Measurements from ENCODE around the gene NLRX1. TPM values are rescaled to one million over a fixed set of nuclear protein-coding genes. Genes with fewer than 3 reads are reported as not detected.
"Not testable (repeated sequence)": the region's sequence is repeated elsewhere in the genome, so short reads cannot be mapped to it uniquely, and the experiment has no call there.

The NLRX1 gene
- polyA plus RNA-seq, 1 of the 3 experiments (the other 2 are of a cell fraction), result 13.7 TPM

- H3K9me3 ChIP-seq, result no peaks in the 10 kb centered on the region
- DNase-seq, result peak; percentile 48
Observed at GRCh38 chr11:119134389-119134978, 34.0 kb upstream of the NLRX1 start.

DNA sequence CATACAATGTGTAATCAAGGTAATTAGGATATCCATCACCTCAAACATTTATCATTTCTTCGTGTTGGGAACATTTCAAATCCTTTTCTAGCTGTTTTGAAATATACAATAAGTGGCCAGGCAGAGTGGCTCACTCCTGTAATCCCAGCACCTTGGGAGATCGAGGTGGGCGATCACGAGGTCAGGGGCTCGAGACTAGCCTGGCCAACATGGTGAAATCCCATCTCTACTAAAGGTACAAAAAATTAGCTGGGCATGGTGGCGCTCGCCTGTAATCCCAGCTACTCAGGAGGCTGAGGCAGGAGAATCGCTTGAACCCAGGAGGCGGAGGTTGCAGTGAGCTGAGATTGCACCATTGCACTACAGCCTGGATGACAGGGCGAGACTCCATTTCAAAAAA, 29.2 kb upstream of the NLRX1 start:
- H3K79me2 ChIP-seq (ENCODE audit: insufficient read depth); H3F3A ChIP-seq (replicated peaks; ENCODE audit: insufficient read depth); H3K27ac ChIP-seq (ENCODE audit: low read depth in 2 of 2, low read length in 1 of 2); H3K4me3 ChIP-seq (ENCODE audit: low read depth in 2 of 2, low read length in 1 of 2); POLR2A ChIA-PET; H3K9ac ChIP-seq; H3K4me2 ChIP-seq; H3K9me2 ChIP-seq; DNase-seq; H3K9me3 ChIP-seq; H3K36me3 ChIP-seq (replicated peaks in 1 of 2; ENCODE audit: control insufficient read depth in 1 of 2, insufficient read depth in 2 of 2, low read length in 1 of 2); H4K20me1 ChIP-seq (ENCODE audit: insufficient read depth); H2AFZ ChIP-seq (ENCODE audit: low read depth); H3K4me1 ChIP-seq (ENCODE audit: control insufficient read depth in 1 of 2, insufficient read depth in 2 of 2, low read depth in 1 of 2, low read length in 1 of 2); H3K27me3 ChIP-seq (ENCODE audit: insufficient read depth): not testable (repeated sequence)
- WGBS (ENCODE audit: low lambda C conversion rate), result 89% methylated on average over 10 of the region's 10 CpGs
- CTCF ChIA-PET, result interaction anchor here (5.7 kb wide), 1 partner anchor 57 kb away, joined by 25 read pairs; no protein-coding TSS in a partner anchor

More at GRCh38 chr11:119134389-119134978, 34.0 kb upstream of the NLRX1 start:
- POLR2A ChIA-PET, result no interaction called here
- Histone ChIP-seq H3K36me3 (replicated peaks in 1 of 2; ENCODE audit: control insufficient read depth in 1 of 2, insufficient read depth in 2 of 2, low read length in 1 of 2) (peaks cover 13 to 45% of the 10 kb centered on the region in 2 experiments), H3F3A (replicated peaks; ENCODE audit: insufficient read depth) (no peaks in the 10 kb centered on the region), H3K27me3 (ENCODE audit: insufficient read depth) (no peaks in the 10 kb centered on the region), H3K4me1 (ENCODE audit: control insufficient read depth in 1 of 2, insufficient read depth in 2 of 2, low read depth in 1 of 2, low read length in 1 of 2) (no peaks in the 10 kb centered on the region), H3K4me3 (ENCODE audit: low read depth in 2 of 2, low read length in 1 of 2) (no peak overlapping the region), H3K79me2 (ENCODE audit: insufficient read depth) (no peaks in the 10 kb centered on the region), H2AFZ (ENCODE audit: low read depth) (no peak overlapping the region), H3K27ac (ENCODE audit: low read depth in 2 of 2, low read length in 1 of 2) (no peak overlapping the region), H3K9me2 (no peaks in the 10 kb centered on the region), H4K20me1 (ENCODE audit: insufficient read depth) (no peaks in the 10 kb centered on the region), H3K9ac (no peak overlapping the region), H3K4me2 (no peak overlapping the region)
- WGBS (ENCODE audit: low lambda C conversion rate), result 90% methylated on average over 2 of the region's 4 CpGs
- TF ChIP-seq GATA2 (CRISPR knock-in tag; IDR thresholded peaks at IDR 0.05), result no peak
- TF ChIP-seq, protein P1, sequence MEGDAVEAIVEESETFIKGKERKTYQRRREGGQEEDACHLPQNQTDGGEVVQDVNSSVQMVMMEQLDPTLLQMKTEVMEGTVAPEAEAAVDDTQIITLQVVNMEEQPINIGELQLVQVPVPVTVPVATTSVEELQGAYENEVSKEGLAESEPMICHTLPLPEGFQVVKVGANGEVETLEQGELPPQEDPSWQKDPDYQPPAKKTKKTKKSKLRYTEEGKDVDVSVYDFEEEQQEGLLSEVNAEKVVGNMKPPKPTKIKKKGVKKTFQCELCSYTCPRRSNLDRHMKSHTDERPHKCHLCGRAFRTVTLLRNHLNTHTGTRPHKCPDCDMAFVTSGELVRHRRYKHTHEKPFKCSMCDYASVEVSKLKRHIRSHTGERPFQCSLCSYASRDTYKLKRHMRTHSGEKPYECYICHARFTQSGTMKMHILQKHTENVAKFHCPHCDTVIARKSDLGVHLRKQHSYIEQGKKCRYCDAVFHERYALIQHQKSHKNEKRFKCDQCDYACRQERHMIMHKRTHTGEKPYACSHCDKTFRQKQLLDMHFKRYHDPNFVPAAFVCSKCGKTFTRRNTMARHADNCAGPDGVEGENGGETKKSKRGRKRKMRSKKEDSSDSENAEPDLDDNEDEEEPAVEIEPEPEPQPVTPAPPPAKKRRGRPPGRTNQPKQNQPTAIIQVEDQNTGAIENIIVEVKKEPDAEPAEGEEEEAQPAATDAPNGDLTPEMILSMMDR (IDR thresholded peaks at IDR 0.05), result peak; percentile 65
- TF ChIP-seq, protein P2, sequence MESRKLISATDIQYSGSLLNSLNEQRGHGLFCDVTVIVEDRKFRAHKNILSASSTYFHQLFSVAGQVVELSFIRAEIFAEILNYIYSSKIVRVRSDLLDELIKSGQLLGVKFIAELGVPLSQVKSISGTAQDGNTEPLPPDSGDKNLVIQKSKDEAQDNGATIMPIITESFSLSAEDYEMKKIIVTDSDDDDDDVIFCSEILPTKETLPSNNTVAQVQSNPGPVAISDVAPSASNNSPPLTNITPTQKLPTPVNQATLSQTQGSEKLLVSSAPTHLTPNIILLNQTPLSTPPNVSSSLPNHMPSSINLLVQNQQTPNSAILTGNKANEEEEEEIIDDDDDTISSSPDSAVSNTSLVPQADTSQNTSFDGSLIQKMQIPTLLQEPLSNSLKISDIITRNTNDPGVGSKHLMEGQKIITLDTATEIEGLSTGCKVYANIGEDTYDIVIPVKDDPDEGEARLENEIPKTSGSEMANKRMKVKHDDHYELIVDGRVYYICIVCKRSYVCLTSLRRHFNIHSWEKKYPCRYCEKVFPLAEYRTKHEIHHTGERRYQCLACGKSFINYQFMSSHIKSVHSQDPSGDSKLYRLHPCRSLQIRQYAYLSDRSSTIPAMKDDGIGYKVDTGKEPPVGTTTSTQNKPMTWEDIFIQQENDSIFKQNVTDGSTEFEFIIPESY (IDR thresholded peaks at IDR 0.05; ENCODE audit: borderline replicate concordance, low read depth), result no peak
- no peak for TF ChIP-seq NRF1 (IDR thresholded peaks at IDR 0.05; ENCODE audit: low read depth, low read length)
- no peak for TF ChIP-seq TAF1 (IDR thresholded peaks at IDR 0.05; ENCODE audit: borderline replicate concordance, low read depth, low read length)
- CTCF ChIA-PET, result interaction anchor here (0.7 to 4.0 kb wide), 12 partner anchors 10 to 189 kb away, joined by 3 to 35 read pairs (median 4); partner anchors contain the start of genes ABCG4 and HINFP
